Right lobe of liver (tissue), 6 donors: ENCODE measurements around the gene NSG1. TPM values are rescaled to one million over a fixed set of nuclear protein-coding genes. Genes with fewer than 3 reads are reported as not detected.

Source experiments
- ATAC-seq, 4 donors: fragments of 200-7000 bp; cut with Tn5 transposase; one replicate each; pipeline ENCODE4 v1.9.1; 2020; ENCODE audit warnings: mild to moderate bottlenecking in 4 of 4, moderate library complexity in 4 of 4
- DNase-seq, 3 donors: peaks; one replicate each; pipeline ENCODE4 v3.0.0-alpha.2; 2020
- H3K27ac ChIP-seq, 3 donors: fragments of 200-600 bp; one replicate each; pipeline ENCODE4 v1.8.0; 2022
- H3K27me3 ChIP-seq, 2 donors: fragments of 200-600 bp; one replicate each; pipeline ENCODE4 v1.8.0; 2022
- H3K36me3 ChIP-seq, 4 donors: fragments of 200-600 bp; sonication (generic) in 1 of 4; one replicate each; pipeline versions ENCODE4 v1.5.1 to v1.8.0; 2017 to 2022; ENCODE audit warnings: control low read depth in 1 of 4
- H3K4me1 ChIP-seq, 4 donors: fragments of 200-600 bp; sonication (generic) in 1 of 4; one replicate each; pipeline versions ENCODE4 v1.5.1 to v1.8.0; 2017 to 2022; ENCODE audit warnings: control low read depth in 1 of 4
- H3K4me3 ChIP-seq, 3 donors: fragments of 200-600 bp; one replicate each; pipeline ENCODE4 v1.8.0; 2022
- H3K9me3 ChIP-seq, 4 donors: fragments of 200-600 bp; sonication (generic) in 1 of 4; one replicate each; pipeline versions ENCODE4 v1.5.1 to v1.8.0; 2017 to 2022; ENCODE audit warnings: control low read depth in 1 of 4
- CTCF ChIP-seq, 4 donors: fragments of 200-600 bp in 3 of 4; fragments of 450-650 bp in 1 of 4; IDR thresholded peaks; one replicate each; pipeline versions ENCODE4 v1.5.1 to v1.8.0; 2016 to 2022; ENCODE audit warnings: antibody characterized with exemption in 4 of 4, mild to moderate bottlenecking in 2 of 4
- POLR2A ChIP-seq: fragments of 450-650 bp; IDR thresholded peaks from one replicate; pipeline ENCODE4 v1.6.1; 2017; ENCODE audit warnings: antibody characterized with exemption, mild to moderate bottlenecking
- WGBS: methylation state at CpG from one replicate; pipeline ENCODE4 v1.1.6; 2018; ENCODE audit warnings: low coverage, low lambda C conversion rate; ENCODE audit not compliant: insufficient coverage; ENCODE audit errors: missing lambda C conversion rate; 5-methylcytosine and 5-hydroxymethylcytosine counted together
- intact Hi-C, 2 donors: fragments of 100-400 bp; cut with DNase I; formaldehyde crosslinking; loops; one replicate each; pipeline versions ENCODE4 v1.11.2 to v1.14.1; 2022
- long read RNA-seq: library from polyadenylated mRNA; unstranded; transcript quantifications from one replicate; pipeline ENCODE4 v2.0.0, GENCODE V29; 2019
- total RNA-seq, 6 experiments: library from RNA; depleted of rRNA in 2 of 6; stranded (reverse); fragments of >200 nt in 2 of 6; fragmentation: NEBNext Ultra II Directional in 3 of 6; extraction: Animal tissue kit (Norgen Biotek cat#: 25700) in 3 of 6; gene quantifications; one replicate each; pipeline versions ENCODE4 v1.1.0 to v1.2.4, GENCODE V29; 2016 to 2023
- donor health status: DM: no; HTN: yes; CAD: no.
- donor health status: DM: no; HTN: no; CAD: no.
- donor health status: DM: no; HTN: no; CAD: no.
- donor health status: DM: no; HTN: yes; CAD: no.
- donor health status: DM: no; HTN: yes; CAD: no.

Gene NSG1
- under 1 TPM in 2 of 6 experiments, not detected in 4; 0.22 to 0.29 TPM for total RNA-seq
- long read RNA-seq, result 0 reads

GRCh38 chr4:4386736-4387392, at the start of gene NSG1:
NSG1 (plus strand) TSS chr4:4387102; CDS start chr4:4387630, 528 bp downstream.
- WGBS, result 4% methylated on average over 14 of the region's 87 CpGs
- Histone ChIP-seq H3K9me3 (no peaks in the 10 kb centered on the region), H3K4me1 (peaks cover 0 to 15% (median 0%) of the 10 kb centered on the region in 4 donors), H3K36me3 (no peaks in the 10 kb centered on the region), H3K27ac (no peak within 1 kb of the TSS), H3K27me3 (peaks cover 0 to 25% of the 10 kb centered on the region in 2 donors), H3K4me3 (peak within 1 kb of the TSS in 2 of 3 donors; percentile 16 to 32)
- intact Hi-C loops, result no loop called here
- ATAC-seq (peak in 2 of 4 donors; percentile 17 to 21), DNase-seq (peak in 1 of 3 donors; percentile 54)
- TF ChIP-seq POLR2A (no peak), CTCF (IDR thresholded peaks at IDR 0.05) (no peak)

- peak in 2 of 4 donors; percentile 39 to 53 for ATAC-seq
Observed at GRCh38 chr4:4338210-4339001, 48.5 kb upstream of the NSG1 start.

GRCh38 chr4:4339504-4340085, 47.3 kb upstream of the NSG1 start:
- no peak for TF ChIP-seq POLR2A
- TF ChIP-seq CTCF (IDR thresholded peaks at IDR 0.05), result no peak
- ATAC-seq (no peak), DNase-seq (no peak)
- intact Hi-C loops, result loop anchor here in 1 of 2 donors (10.0 kb wide), 1 partner anchor 85 kb away; no protein-coding TSS in a partner anchor
- Histone ChIP-seq H3K27me3 (no peaks in the 10 kb centered on the region), H3K4me1 (no peaks in the 10 kb centered on the region), H3K4me3 (no peak overlapping the region), H3K36me3 (no peaks in the 10 kb centered on the region), H3K27ac (no peak overlapping the region), H3K9me3 (no peaks in the 10 kb centered on the region)
- WGBS, result 59% methylated on average over 16 of the region's 21 CpGs

More at GRCh38 chr4:4338210-4339001, 48.5 kb upstream of the NSG1 start:
- H3K9me3 ChIP-seq, result no peaks in the 10 kb centered on the region
- no peak for DNase-seq
- intact Hi-C loops, result loop anchor here in 1 of 2 donors (10.0 kb wide), 1 partner anchor 84 kb away; no protein-coding TSS in a partner anchor
- TF ChIP-seq CTCF (IDR thresholded peaks at IDR 0.05) (no peak), POLR2A (no peak)
- H3K27ac ChIP-seq, result no peak overlapping the region
- 57% methylated on average over 8 of the region's 11 CpGs for WGBS
- no peaks in the 10 kb centered on the region for H3K27me3 ChIP-seq
- no peaks in the 10 kb centered on the region for H3K4me1 ChIP-seq
- no peaks in the 10 kb centered on the region for H3K36me3 ChIP-seq
- H3K4me3 ChIP-seq, result no peak overlapping the region

- DNase-seq, result no peak
- 81% methylated on average over 7 of the region's 9 CpGs for WGBS
- intact Hi-C loops, result no loop called here
Observed at GRCh38 chr4:4341861-4342650, 44.8 kb upstream of the NSG1 start.

More at GRCh38 chr4:4341861-4342650, 44.8 kb upstream of the NSG1 start:
- no peaks in the 10 kb centered on the region for H3K4me1 ChIP-seq
- H3K27ac ChIP-seq, result no peak overlapping the region
- H3K36me3 ChIP-seq, result no peaks in the 10 kb centered on the region
- H3K4me3 ChIP-seq, result no peak overlapping the region
- no peak for ATAC-seq
- no peak for TF ChIP-seq CTCF (IDR thresholded peaks at IDR 0.05)
- no peak for TF ChIP-seq POLR2A
- no peaks in the 10 kb centered on the region for H3K9me3 ChIP-seq
- no peaks in the 10 kb centered on the region for H3K27me3 ChIP-seq
